ENCODE results near the gene RALGPS1.

DNA sequence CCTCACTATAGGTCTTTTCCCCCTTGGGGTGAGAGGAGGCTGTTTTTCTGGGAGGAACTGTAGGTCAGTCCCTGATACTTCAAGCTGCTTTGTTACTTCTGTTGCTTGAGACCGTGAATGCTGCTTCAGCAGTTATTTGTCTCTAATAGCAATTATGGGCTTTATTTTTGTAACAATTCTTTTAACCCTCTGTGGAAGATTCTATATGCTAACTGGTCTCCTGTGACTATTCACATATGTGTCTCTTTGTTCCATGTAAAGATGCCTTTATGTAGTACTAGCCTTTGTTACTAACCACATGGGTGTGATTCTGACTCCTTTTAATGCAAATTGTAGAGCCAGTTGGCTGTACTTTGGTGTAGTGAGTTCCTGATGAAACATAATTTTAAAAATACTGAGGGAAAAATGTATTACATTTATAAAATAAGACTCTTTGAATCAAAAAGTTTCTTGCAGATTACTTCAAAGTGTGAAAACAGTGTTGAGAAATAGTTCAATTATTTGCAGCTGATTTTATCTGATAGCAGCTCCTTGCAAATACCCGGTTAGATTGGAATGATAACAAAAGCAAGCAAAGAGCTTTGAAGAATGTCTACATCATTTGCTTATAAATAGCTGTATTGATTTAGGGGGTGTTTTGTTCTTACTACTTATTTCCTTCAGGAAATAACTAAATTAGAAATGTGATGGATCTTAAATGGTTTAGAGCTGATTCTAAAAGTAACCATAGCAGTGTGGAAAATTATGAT is 161.2 kb downstream of the RALGPS1 start:
- TF ChIP-seq, protein P1, sequence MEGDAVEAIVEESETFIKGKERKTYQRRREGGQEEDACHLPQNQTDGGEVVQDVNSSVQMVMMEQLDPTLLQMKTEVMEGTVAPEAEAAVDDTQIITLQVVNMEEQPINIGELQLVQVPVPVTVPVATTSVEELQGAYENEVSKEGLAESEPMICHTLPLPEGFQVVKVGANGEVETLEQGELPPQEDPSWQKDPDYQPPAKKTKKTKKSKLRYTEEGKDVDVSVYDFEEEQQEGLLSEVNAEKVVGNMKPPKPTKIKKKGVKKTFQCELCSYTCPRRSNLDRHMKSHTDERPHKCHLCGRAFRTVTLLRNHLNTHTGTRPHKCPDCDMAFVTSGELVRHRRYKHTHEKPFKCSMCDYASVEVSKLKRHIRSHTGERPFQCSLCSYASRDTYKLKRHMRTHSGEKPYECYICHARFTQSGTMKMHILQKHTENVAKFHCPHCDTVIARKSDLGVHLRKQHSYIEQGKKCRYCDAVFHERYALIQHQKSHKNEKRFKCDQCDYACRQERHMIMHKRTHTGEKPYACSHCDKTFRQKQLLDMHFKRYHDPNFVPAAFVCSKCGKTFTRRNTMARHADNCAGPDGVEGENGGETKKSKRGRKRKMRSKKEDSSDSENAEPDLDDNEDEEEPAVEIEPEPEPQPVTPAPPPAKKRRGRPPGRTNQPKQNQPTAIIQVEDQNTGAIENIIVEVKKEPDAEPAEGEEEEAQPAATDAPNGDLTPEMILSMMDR (IDR thresholded peaks at IDR 0.05), result no peak
- no peak for TF ChIP-seq POLR2A (IDR thresholded peaks at IDR 0.05)
